K562 (cell line): Measurements from ENCODE around the gene EEF1A1. TPM values are rescaled to one million over a fixed set of nuclear protein-coding genes. Genes with fewer than 3 reads are reported as not detected.

Experiments used
- ATAC-seq: fragments of 200-7000 bp; cut with Tn5 transposase; 3 replicates; pipeline ENCODE4 v1.9.1; 2020; ENCODE audit warnings: moderate library complexity
- BruUV-seq: library from RNA; stranded (reverse); fragments of 400-500 nt; replicated peaks from 2 replicates; lab custom pipeline; 2021; lab: Mats Ljungman, UMichigan
- CTCF ChIA-PET: fragments of 300-600 bp; formaldehyde crosslinking; extraction: SDS; loops from one replicate; lab custom pipeline; 2021; ENCODE audit warnings: low intra/inter-chr PET ratio; lab: Yijun Ruan, JAX
- POLR2A ChIA-PET: fragments of 300-600, 350-650 bp; sonication (Branson Sonifier 250); formaldehyde crosslinking; extraction: SDS; loops from one replicate; lab custom pipeline; 2021; ENCODE audit warnings: antibody characterized with exemption, inconsistent platforms; lab: Yijun Ruan, JAX
- DNase-seq, 4 experiments: peaks; one replicate each; pipeline versions ENCODE4 v3.0.0 to v3.0.0-alpha.2; 2011 to 2018; ENCODE audit warnings: low spot score in 3 of 4, mixed read lengths in 3 of 4; ENCODE audit errors: extremely low read depth in 1 of 4
- FAIRE-seq: peaks from 2 replicates; lab custom pipeline; 2011; peaks lifted over from hg19 to GRCh38; lab: Jason Lieb, UNC
- H2AFZ ChIP-seq: 2 replicates; pipeline ENCODE4 v1.6.0; 2011; ENCODE audit warnings: low read depth, low read length, control low read depth, inconsistent platforms
- H3K27ac ChIP-seq: fragments of 200-600 bp; 3 replicates; pipeline ENCODE4 v1.8.0; 2011; ENCODE audit warnings: low read depth, mild to moderate bottlenecking, control low read depth, inconsistent platforms, low read length, moderate library complexity, mixed read lengths; ENCODE audit errors: extremely low read depth
- H3K27me3 ChIP-seq, 2 experiments: fragments of 300-600 bp in 1 of 2; 2 replicates in 1 of 2; 3 replicates in 1 of 2; pipeline versions ENCODE4 v1.6.0 to v1.8.0; 2011; ENCODE audit warnings: inconsistent platforms in 2 of 2, low read length in 2 of 2, mild to moderate bottlenecking in 1 of 2, mixed read lengths in 1 of 2, moderate library complexity in 1 of 2; ENCODE audit not compliant: control insufficient read depth in 2 of 2, insufficient read depth in 2 of 2
- H3K36me3 ChIP-seq: fragments of 300-600 bp; 3 replicates; pipeline ENCODE4 v1.8.0; 2011; ENCODE audit warnings: mild to moderate bottlenecking, low read length, inconsistent platforms; ENCODE audit not compliant: control insufficient read depth, insufficient read depth
- H3K4me1 ChIP-seq, 2 experiments: fragments of 200-600 bp in 1 of 2; replicated peaks in 1 of 2; 2 replicates in 1 of 2; 3 replicates in 1 of 2; pipeline versions ENCODE4 v1.5.1 to v1.8.0; 2011; ENCODE audit warnings: inconsistent platforms in 2 of 2, low read length in 2 of 2, mild to moderate bottlenecking in 1 of 2, mixed read lengths in 1 of 2, moderate library complexity in 1 of 2; ENCODE audit not compliant: control insufficient read depth in 2 of 2, insufficient read depth in 2 of 2
- H3K4me2 ChIP-seq: 2 replicates; pipeline ENCODE4 v1.6.1; 2011; ENCODE audit warnings: low read length, control low read depth, inconsistent platforms, mixed read lengths; ENCODE audit not compliant: insufficient read depth
- H3K4me3 ChIP-seq: fragments of 200-600 bp; sonication (generic), shearing (Covaris generic); 2 replicates; pipeline ENCODE4 v1.5.1; 2016; ENCODE audit warnings: control low read depth, inconsistent platforms
- H3K79me2 ChIP-seq: fragments of 200-600 bp; 3 replicates; pipeline ENCODE4 v1.8.0; 2011; ENCODE audit warnings: low read length, inconsistent platforms; ENCODE audit not compliant: control insufficient read depth, insufficient read depth
- H3K9ac ChIP-seq, 2 experiments: 2 replicates each; pipeline versions ENCODE4 v1.6.0 to v1.6.1; 2011; ENCODE audit warnings: low read depth in 2 of 2, low read length in 2 of 2, control low read depth in 1 of 2, inconsistent platforms in 1 of 2, mild to moderate bottlenecking in 1 of 2, mixed read lengths in 1 of 2; ENCODE audit not compliant: insufficient read depth in 1 of 2
- H3K9me1 ChIP-seq: one replicate; pipeline ENCODE4 v1.6.0; 2011; ENCODE audit warnings: inconsistent platforms, mild to moderate bottlenecking, low read length, moderate library complexity; ENCODE audit not compliant: control insufficient read depth, insufficient read depth
- H3K9me3 ChIP-seq: replicated peaks from 2 replicates; pipeline ENCODE4 v1.5.1; 2011; ENCODE audit warnings: low read depth, low read length, inconsistent platforms; ENCODE audit not compliant: control insufficient read depth, insufficient read depth
- H4K20me1 ChIP-seq: replicated peaks from 2 replicates; pipeline ENCODE4 v1.6.1; 2011; ENCODE audit warnings: low read length, inconsistent platforms, mixed read lengths; ENCODE audit not compliant: control insufficient read depth, insufficient read depth
- HNRNPUL1 ChIP-seq: fragments of 200-400 bp; formaldehyde crosslinking; IDR thresholded peaks from 2 replicates; pipeline ENCODE4 v1.6.1; 2017; ENCODE audit warnings: low read length
- MEF2A ChIP-seq: IDR thresholded peaks from 2 replicates; pipeline ENCODE4 v1.6.1; 2011; ENCODE audit warnings: low read depth, mild to moderate bottlenecking, low read length, moderate library complexity; ENCODE audit not compliant: control insufficient read depth
- RBM34 ChIP-seq: fragments of 200-400 bp; formaldehyde crosslinking; IDR thresholded peaks from 2 replicates; pipeline ENCODE4 v1.6.1; 2018; ENCODE audit warnings: low read length, borderline replicate concordance; ENCODE audit not compliant: insufficient read depth
- TCF7 ChIP-seq: sonication (generic); IDR thresholded peaks from 2 replicates; pipeline ENCODE4 v1.6.1; 2016; ENCODE audit warnings: antibody characterized with exemption, borderline replicate concordance
- WGBS: fragments of 100-300 bp; shearing (Covaris generic); methylation state at CpG from one replicate; pipeline ENCODE4 v1.1.6; 2016; ENCODE audit warnings: low coverage, mixed read lengths; ENCODE audit not compliant: insufficient coverage; ENCODE audit errors: missing lambda C conversion rate; 5-methylcytosine and 5-hydroxymethylcytosine counted together
- in situ Hi-C: fragments of 300-500 bp; cut with MboI; formaldehyde crosslinking; loops from 4 replicates; pipeline ENCODE4 v1.15.0; 2018; ENCODE audit warnings: inconsistent platforms, mixed read lengths
- intact Hi-C: fragments of 100-400 bp; cut with micrococcal nuclease; formaldehyde crosslinking; loops from 2 replicates; pipeline ENCODE4 v1.14.2; 2022
- polyA plus RNA-seq, 8 experiments: library from polyadenylated mRNA; depleted of rRNA in 4 of 8; stranded (reverse) in 5 of 8; unstranded in 3 of 8; fragments of >200 nt; fragmentation: Nextera tagmentation in 2 of 8; fragmentation: Illumina TruSeq in 1 of 8; extraction: Ambion mirVana in 2 of 8; extraction: Trizol in 1 of 8; gene quantifications; 2 replicates each; pipeline versions ENCODE4 v1.2.1 to v1.2.3, GENCODE V29; 2011 to 2014; ENCODE audit warnings: inconsistent platforms in 1 of 8, missing spikeins in 1 of 8
- total RNA-seq, 7 experiments: library from RNA; depleted of rRNA in 6 of 7; stranded (reverse); fragments of >200 nt in 6 of 7; fragmentation: Illumina TruSeq in 2 of 7; extraction: Trizol in 2 of 7; gene quantifications; 2 replicates each; pipeline versions ENCODE4 v1.2.1 to v1.2.3, GENCODE V29; 2011 to 2021; ENCODE audit warnings: low replicate concordance in 1 of 7

EEF1A1 gene
- total and polyA plus RNA-seq, 9 of the 15 experiments (the other 6 are each of a cell fraction or from before 2014, with no cell fraction given): 6,453 to 17,323 (median 11,082) TPM

- in situ Hi-C loops (no loop called here), intact Hi-C loops (loop anchor here (1.0 kb wide), 1 partner anchor 45 kb away; the partner anchor contains the start of gene EEF1A1)
- FAIRE-seq: no peak
- Histone ChIP-seq H4K20me1 (no peaks in the 10 kb centered on the region), H3K9me3 (no peaks in the 10 kb centered on the region), H3K79me2 (no peaks in the 10 kb centered on the region), H3K4me1 (peaks cover 4 to 19% of the 10 kb centered on the region in 2 experiments; a peak in 4 of 5 replicates), H3K4me3 (no peak overlapping the region), H3K27me3 (no peaks in the 10 kb centered on the region), H3K36me3 (no peaks in the 10 kb centered on the region), H3K9me1 (no peaks in the 10 kb centered on the region), H2AFZ (peak overlapping the region; percentile 87), H3K4me2 (peak overlapping the region; percentile 65; the same call in 1 of the 2 replicates), H3K9ac (peak overlapping the region in 1 of 2 experiments; percentile 60; a peak in 1 of 4 replicates), H3K27ac (no peak overlapping the region; the same call in 2 of the 3 replicates)
- BruUV-seq: no TSS peak
- WGBS: 78% methylated on average over 10 of the region's 11 CpGs
- ChIA-PET CTCF (no interaction called here), POLR2A (interaction anchor here (1.1 to 4.3 kb wide), 4 partner anchors 15 to 50 kb away, joined by 4 to 24 read pairs (median 5); partner anchors contain the start of gene EEF1A1)
- no peak; the same call in 2 of the 3 replicates for ATAC-seq
- DNase-seq: no peak
- TF ChIP-seq RBM34 (no peak), MEF2A (no peak), TCF7 (no peak), HNRNPUL1 (no peak)
Observed at GRCh38 chr6:73565767-73566485, 45.1 kb upstream of the EEF1A1 start.
